K562 (cell line): Measurements from ENCODE around the gene MAP2K6. TPM values are rescaled to one million over a fixed set of nuclear protein-coding genes. Genes with fewer than 3 reads are reported as not detected.

ENCODE experiments used
- ATAC-seq: fragments of 200-7000 bp; cut with Tn5 transposase; 3 replicates; pipeline ENCODE4 v1.9.1; 2020; ENCODE audit warnings: moderate library complexity
- BruUV-seq: library from RNA; stranded (reverse); fragments of 400-500 nt; replicated peaks from 2 replicates; lab custom pipeline; 2021; lab: Mats Ljungman, UMichigan
- CTCF ChIA-PET: fragments of 300-600 bp; formaldehyde crosslinking; extraction: SDS; loops from one replicate; lab custom pipeline; 2021; ENCODE audit warnings: low intra/inter-chr PET ratio; lab: Yijun Ruan, JAX
- POLR2A ChIA-PET: fragments of 300-600, 350-650 bp; sonication (Branson Sonifier 250); formaldehyde crosslinking; extraction: SDS; loops from one replicate; lab custom pipeline; 2021; ENCODE audit warnings: antibody characterized with exemption, inconsistent platforms; lab: Yijun Ruan, JAX
- DNase-seq, 4 experiments: peaks; one replicate each; pipeline versions ENCODE4 v3.0.0 to v3.0.0-alpha.2; 2011 to 2018; ENCODE audit warnings: low spot score in 3 of 4, mixed read lengths in 3 of 4; ENCODE audit errors: extremely low read depth in 1 of 4
- FAIRE-seq: peaks from 2 replicates; lab custom pipeline; 2011; peaks lifted over from hg19 to GRCh38; lab: Jason Lieb, UNC
- H2AFZ ChIP-seq: 2 replicates; pipeline ENCODE4 v1.6.0; 2011; ENCODE audit warnings: low read depth, low read length, control low read depth, inconsistent platforms
- H3K27ac ChIP-seq: fragments of 200-600 bp; 3 replicates; pipeline ENCODE4 v1.8.0; 2011; ENCODE audit warnings: low read depth, mild to moderate bottlenecking, control low read depth, inconsistent platforms, low read length, moderate library complexity, mixed read lengths; ENCODE audit errors: extremely low read depth
- H3K27me3 ChIP-seq, 2 experiments: fragments of 300-600 bp in 1 of 2; 2 replicates in 1 of 2; 3 replicates in 1 of 2; pipeline versions ENCODE4 v1.6.0 to v1.8.0; 2011; ENCODE audit warnings: inconsistent platforms in 2 of 2, low read length in 2 of 2, mild to moderate bottlenecking in 1 of 2, mixed read lengths in 1 of 2, moderate library complexity in 1 of 2; ENCODE audit not compliant: control insufficient read depth in 2 of 2, insufficient read depth in 2 of 2
- H3K36me3 ChIP-seq: fragments of 300-600 bp; 3 replicates; pipeline ENCODE4 v1.8.0; 2011; ENCODE audit warnings: mild to moderate bottlenecking, low read length, inconsistent platforms; ENCODE audit not compliant: control insufficient read depth, insufficient read depth
- H3K4me1 ChIP-seq, 2 experiments: fragments of 200-600 bp in 1 of 2; replicated peaks in 1 of 2; 2 replicates in 1 of 2; 3 replicates in 1 of 2; pipeline versions ENCODE4 v1.5.1 to v1.8.0; 2011; ENCODE audit warnings: inconsistent platforms in 2 of 2, low read length in 2 of 2, mild to moderate bottlenecking in 1 of 2, mixed read lengths in 1 of 2, moderate library complexity in 1 of 2; ENCODE audit not compliant: control insufficient read depth in 2 of 2, insufficient read depth in 2 of 2
- H3K4me2 ChIP-seq: 2 replicates; pipeline ENCODE4 v1.6.1; 2011; ENCODE audit warnings: low read length, control low read depth, inconsistent platforms, mixed read lengths; ENCODE audit not compliant: insufficient read depth
- H3K4me3 ChIP-seq: fragments of 200-600 bp; sonication (generic), shearing (Covaris generic); 2 replicates; pipeline ENCODE4 v1.5.1; 2016; ENCODE audit warnings: control low read depth, inconsistent platforms
- H3K79me2 ChIP-seq: fragments of 200-600 bp; 3 replicates; pipeline ENCODE4 v1.8.0; 2011; ENCODE audit warnings: low read length, inconsistent platforms; ENCODE audit not compliant: control insufficient read depth, insufficient read depth
- H3K9ac ChIP-seq, 2 experiments: 2 replicates each; pipeline versions ENCODE4 v1.6.0 to v1.6.1; 2011; ENCODE audit warnings: low read depth in 2 of 2, low read length in 2 of 2, control low read depth in 1 of 2, inconsistent platforms in 1 of 2, mild to moderate bottlenecking in 1 of 2, mixed read lengths in 1 of 2; ENCODE audit not compliant: insufficient read depth in 1 of 2
- H3K9me1 ChIP-seq: one replicate; pipeline ENCODE4 v1.6.0; 2011; ENCODE audit warnings: inconsistent platforms, mild to moderate bottlenecking, low read length, moderate library complexity; ENCODE audit not compliant: control insufficient read depth, insufficient read depth
- H3K9me3 ChIP-seq: replicated peaks from 2 replicates; pipeline ENCODE4 v1.5.1; 2011; ENCODE audit warnings: low read depth, low read length, inconsistent platforms; ENCODE audit not compliant: control insufficient read depth, insufficient read depth
- H4K20me1 ChIP-seq: replicated peaks from 2 replicates; pipeline ENCODE4 v1.6.1; 2011; ENCODE audit warnings: low read length, inconsistent platforms, mixed read lengths; ENCODE audit not compliant: control insufficient read depth, insufficient read depth
- DLX4 ChIP-seq: fragments of 250-450 bp; sonication (Bioruptor Pico); IDR thresholded peaks from 2 replicates; pipeline ENCODE4 v1.6.1; 2021; ENCODE audit warnings: mild to moderate bottlenecking
- HOMEZ ChIP-seq: fragments of 250-450 bp; sonication (Bioruptor Pico); IDR thresholded peaks from 2 replicates; pipeline ENCODE4 v1.4.0; 2020; ENCODE audit warnings: mild to moderate bottlenecking, moderate library complexity
- KLF16 ChIP-seq: IDR thresholded peaks from 2 replicates; pipeline ENCODE4 v1.6.1; 2016; ENCODE audit warnings: antibody characterized with exemption
- MAFK ChIP-seq: IDR thresholded peaks from 2 replicates; pipeline ENCODE4 v1.6.1; 2011; ENCODE audit warnings: low read length, improper control_type of control experiment
- NR3C1 ChIP-seq: sonication (generic); formaldehyde crosslinking; IDR thresholded peaks from 2 replicates; pipeline ENCODE4 v1.8.1; 2022; ENCODE audit warnings: missing genetic modification reagents
- TEAD4 ChIP-seq, 2 experiments: sonication (generic) in 1 of 2; formaldehyde crosslinking in 1 of 2; IDR thresholded peaks; 2 replicates each; pipeline versions ENCODE4 v1.6.1 to v1.8.0; 2012 to 2022; ENCODE audit warnings: borderline replicate concordance in 1 of 2, inconsistent platforms in 1 of 2, low read length in 1 of 2, mild to moderate bottlenecking in 1 of 2, missing genetic modification reagents in 1 of 2
- TRIM28 ChIP-seq: fragments of 450-650 bp; IDR thresholded peaks from 2 replicates; pipeline ENCODE4 v1.6.1; 2017
- YBX1 ChIP-seq: fragments of 450-650 bp; IDR thresholded peaks from 2 replicates; pipeline ENCODE4 v1.7.1; 2016; ENCODE audit warnings: mild to moderate bottlenecking
- ZNF23 ChIP-seq: fragments of 250-450 bp; sonication (Bioruptor Pico); IDR thresholded peaks from 2 replicates; pipeline ENCODE4 v1.4.0; 2020; ENCODE audit warnings: mild to moderate bottlenecking
- WGBS: fragments of 100-300 bp; shearing (Covaris generic); methylation state at CpG from one replicate; pipeline ENCODE4 v1.1.6; 2016; ENCODE audit warnings: low coverage, mixed read lengths; ENCODE audit not compliant: insufficient coverage; ENCODE audit errors: missing lambda C conversion rate; 5-methylcytosine and 5-hydroxymethylcytosine counted together
- in situ Hi-C: fragments of 300-500 bp; cut with MboI; formaldehyde crosslinking; loops from 4 replicates; pipeline ENCODE4 v1.15.0; 2018; ENCODE audit warnings: inconsistent platforms, mixed read lengths
- intact Hi-C: fragments of 100-400 bp; cut with micrococcal nuclease; formaldehyde crosslinking; loops from 2 replicates; pipeline ENCODE4 v1.14.2; 2022
- polyA plus RNA-seq, 8 experiments: library from polyadenylated mRNA; depleted of rRNA in 4 of 8; stranded (reverse) in 5 of 8; unstranded in 3 of 8; fragments of >200 nt; fragmentation: Nextera tagmentation in 2 of 8; fragmentation: Illumina TruSeq in 1 of 8; extraction: Ambion mirVana in 2 of 8; extraction: Trizol in 1 of 8; gene quantifications; 2 replicates each; pipeline versions ENCODE4 v1.2.1 to v1.2.3, GENCODE V29; 2011 to 2014; ENCODE audit warnings: inconsistent platforms in 1 of 8, missing spikeins in 1 of 8
- total RNA-seq, 7 experiments: library from RNA; depleted of rRNA in 6 of 7; stranded (reverse); fragments of >200 nt in 6 of 7; fragmentation: Illumina TruSeq in 2 of 7; extraction: Trizol in 2 of 7; gene quantifications; 2 replicates each; pipeline versions ENCODE4 v1.2.1 to v1.2.3, GENCODE V29; 2011 to 2021; ENCODE audit warnings: low replicate concordance in 1 of 7

The MAP2K6 gene
- total and polyA plus RNA-seq, 9 of the 15 experiments (the other 6 are each of a cell fraction or from before 2014, with no cell fraction given) = 0.07 to 0.13 TPM; not detected in 7

- WGBS = under 1% methylated on average over 7 of the region's 7 CpGs
- H3K36me3 ChIP-seq = no peaks in the 10 kb centered on the region
- no peak overlapping the region for H3K27ac ChIP-seq
- no peak for ATAC-seq
- no peaks in the 10 kb centered on the region for H3K9me1 ChIP-seq
- no peak overlapping the region for H3K4me3 ChIP-seq
- CTCF ChIA-PET = no interaction called here
- FAIRE-seq = no peak
- no peak overlapping the region for H3K4me2 ChIP-seq
- no peak overlapping the region for H3K9ac ChIP-seq
- POLR2A ChIA-PET = no interaction called here
- no peak for DNase-seq
- BruUV-seq = no TSS peak
- peaks cover 3 to 5% of the 10 kb centered on the region in 2 experiments; a peak in 2 of 5 replicates for H3K27me3 ChIP-seq
- H4K20me1 ChIP-seq = no peaks in the 10 kb centered on the region
- no peaks in the 10 kb centered on the region for H3K4me1 ChIP-seq
- in situ Hi-C loops = no loop called here
- H3K79me2 ChIP-seq = no peaks in the 10 kb centered on the region
- H3K9me3 ChIP-seq = no peaks in the 10 kb centered on the region
- TF ChIP-seq HOMEZ (CRISPR knock-in tag) (no peak), KLF16 (no peak), NR3C1 (no peak), ZNF23 (CRISPR knock-in tag) (no peak), TRIM28 (no peak), TEAD4 (IDR thresholded peaks at IDR 0.05; ENCODE audit: low read length) (no peak), TEAD4 (CRISPR knock-in tag; IDR thresholded peaks at IDR 0.05; ENCODE audit: borderline replicate concordance) (no peak), MAFK (no peak), YBX1 (no peak), DLX4 (no peak)
- no peak overlapping the region for H2AFZ ChIP-seq
- intact Hi-C loops = no loop called here
These were observed 59.6 kb downstream of the MAP2K6 start for GRCh38 chr17:69473841-69474831.
